IMR-90 (cell line): Measurements from ENCODE around the gene GARIN3. TPM values are rescaled to one million over a fixed set of nuclear protein-coding genes. Genes with fewer than 3 reads are reported as not detected.

Experiments used
- ATAC-seq: fragments of 200-7000 bp; cut with Tn5 transposase; 2 replicates; pipeline ENCODE4 v1.9.1; 2020; ENCODE audit warnings: low read depth, mild to moderate bottlenecking, moderate library complexity
- BruUV-seq: library from RNA; stranded (reverse); fragments of 400-500 nt; replicated peaks from 2 replicates; lab custom pipeline; 2021; lab: Mats Ljungman, UMichigan
- CTCF ChIA-PET: fragments of 300-600 bp; formaldehyde crosslinking; extraction: SDS; loops from one replicate; lab custom pipeline; 2021; ENCODE audit warnings: antibody characterized with exemption; lab: Yijun Ruan, JAX
- POLR2A ChIA-PET: fragments of 300-600 bp; sonication (Branson Sonifier 250); formaldehyde crosslinking; loops from one replicate; lab custom pipeline; 2022; ENCODE audit warnings: antibody characterized with exemption; ENCODE audit not compliant: unreplicated experiment; lab: Charles Lee
- DNase-seq: peaks from one replicate; pipeline ENCODE4 v3.0.0; 2013
- H2AFZ ChIP-seq: replicated peaks from 2 replicates; pipeline ENCODE3; 2013; ENCODE audit warnings: low read length, mild to moderate bottlenecking; ENCODE audit not compliant: poor library complexity
- H2AK5ac ChIP-seq: 2 replicates; pipeline ENCODE4 v1.6.1; 2013; ENCODE audit warnings: low read depth, low read length, inconsistent platforms
- H2AK9ac ChIP-seq: replicated peaks from 2 replicates; pipeline ENCODE3; 2013; ENCODE audit warnings: mild to moderate bottlenecking, low read depth, low read length, moderate library complexity; ENCODE audit not compliant: poor library complexity
- H2BK120ac ChIP-seq: 2 replicates; pipeline ENCODE4 v1.6.1; 2013; ENCODE audit warnings: low read depth, low read length, inconsistent platforms
- H2BK15ac ChIP-seq: 3 replicates; pipeline ENCODE4 v1.6.1; 2013; ENCODE audit warnings: low read depth, low read length, inconsistent platforms
- H2BK20ac ChIP-seq: 2 replicates; pipeline ENCODE4 v1.6.1; 2013; ENCODE audit warnings: low read depth, mild to moderate bottlenecking, inconsistent platforms, low read length, moderate library complexity
- H2BK5ac ChIP-seq: 2 replicates; pipeline ENCODE4 v1.6.1; 2013; ENCODE audit warnings: mild to moderate bottlenecking, low read depth, low read length, inconsistent platforms; ENCODE audit not compliant: poor library complexity, severe bottlenecking
- H3K14ac ChIP-seq: replicated peaks from 2 replicates; pipeline ENCODE4 v1.6.1; 2013; ENCODE audit warnings: low read depth, low read length, inconsistent platforms
- H3K18ac ChIP-seq: 2 replicates; pipeline ENCODE4 v1.6.1; 2013; ENCODE audit warnings: low read depth, low read length, control low read depth
- H3K23ac ChIP-seq: 2 replicates; pipeline ENCODE4 v1.6.1; 2013; ENCODE audit warnings: low read depth, low read length, inconsistent platforms
- H3K27ac ChIP-seq: 2 replicates; pipeline ENCODE4 v1.5.1; 2013; ENCODE audit warnings: mild to moderate bottlenecking, control low read depth, low read length; ENCODE audit not compliant: insufficient read depth
- H3K27me3 ChIP-seq: 2 replicates; pipeline ENCODE4 v1.6.1; 2013; ENCODE audit warnings: low read length; ENCODE audit not compliant: control insufficient read depth, insufficient read depth
- H3K36me3 ChIP-seq: 2 replicates; pipeline ENCODE4 v1.6.1; 2013; ENCODE audit warnings: low read length, mixed read lengths; ENCODE audit not compliant: control insufficient read depth, insufficient read depth
- H3K4ac ChIP-seq: 2 replicates; pipeline ENCODE4 v1.6.1; 2013; ENCODE audit warnings: low read depth, low read length, inconsistent platforms
- H3K4me1 ChIP-seq: 2 replicates; pipeline ENCODE4 v1.6.1; 2013; ENCODE audit warnings: low read length, mixed read lengths; ENCODE audit not compliant: control insufficient read depth, insufficient read depth
- H3K4me2 ChIP-seq: 2 replicates; pipeline ENCODE4 v1.6.1; 2013; ENCODE audit warnings: low read depth, mild to moderate bottlenecking, control low read depth, low read length, moderate library complexity
- H3K4me3 ChIP-seq: 2 replicates; pipeline ENCODE4 v1.5.1; 2013; ENCODE audit warnings: low read depth, mild to moderate bottlenecking, control low read depth, low read length, moderate library complexity; ENCODE audit not compliant: insufficient read depth
- H3K56ac ChIP-seq: 2 replicates; pipeline ENCODE4 v1.6.1; 2013; ENCODE audit warnings: low read length, inconsistent platforms; ENCODE audit not compliant: insufficient read depth; ENCODE audit errors: extremely low read depth
- H3K79me1 ChIP-seq, 2 experiments: 2 replicates each; pipeline ENCODE4 v1.6.1; 2013; ENCODE audit warnings: low read length in 2 of 2, inconsistent platforms in 1 of 2, low read depth in 1 of 2
- H3K9ac ChIP-seq: 2 replicates; pipeline ENCODE4 v1.6.1; 2013; ENCODE audit warnings: low read depth, low read length, control low read depth
- H3K9me1 ChIP-seq: 2 replicates; pipeline ENCODE4 v1.6.1; 2013; ENCODE audit warnings: low read length, inconsistent platforms; ENCODE audit not compliant: insufficient read depth
- H3K9me3 ChIP-seq: 2 replicates; pipeline ENCODE4 v1.6.1; 2013; ENCODE audit warnings: low read length; ENCODE audit not compliant: control insufficient read depth, insufficient read depth
- H4K20me1 ChIP-seq: 2 replicates; pipeline ENCODE4 v1.6.1; 2013; ENCODE audit warnings: low read length, inconsistent platforms; ENCODE audit not compliant: insufficient read depth
- H4K5ac ChIP-seq: 2 replicates; pipeline ENCODE4 v1.6.1; 2013; ENCODE audit warnings: mild to moderate bottlenecking, low read depth, low read length, control low read depth
- H4K8ac ChIP-seq, 2 experiments: 2 replicates each; pipeline ENCODE4 v1.6.1; 2013; ENCODE audit warnings: low read depth in 2 of 2, low read length in 2 of 2, control low read depth in 1 of 2, inconsistent platforms in 1 of 2
- H4K91ac ChIP-seq: 2 replicates; pipeline ENCODE4 v1.6.1; 2013; ENCODE audit warnings: low read depth, low read length, inconsistent platforms; ENCODE audit not compliant: insufficient read depth
- BHLHE40 ChIP-seq: fragments of 150-350 bp; IDR thresholded peaks from 2 replicates; pipeline ENCODE4 v1.6.1; 2016; ENCODE audit warnings: mild to moderate bottlenecking, low read depth, low read length
- CEBPB ChIP-seq: IDR thresholded peaks from 2 replicates; pipeline ENCODE4 v1.6.1; 2012; ENCODE audit warnings: low read depth, low read length, improper control_type of control experiment
- CHD1 ChIP-seq: IDR thresholded peaks from 2 replicates; pipeline ENCODE4 v1.6.1; 2012; ENCODE audit warnings: low read depth, low read length, improper control_type of control experiment
- FOS ChIP-seq: fragments of 150-350 bp; IDR thresholded peaks from 2 replicates; pipeline ENCODE4 v1.6.1; 2016; ENCODE audit warnings: low read depth, low read length
- MAFK ChIP-seq: IDR thresholded peaks from 2 replicates; pipeline ENCODE4 v1.6.1; 2012; ENCODE audit warnings: low read depth, low read length, improper control_type of control experiment
- MAZ ChIP-seq: IDR thresholded peaks from 2 replicates; pipeline ENCODE4 v1.6.1; 2012; ENCODE audit warnings: low read depth, mild to moderate bottlenecking, low read length, improper control_type of control experiment, moderate library complexity, borderline replicate concordance
- MXI1 ChIP-seq: IDR thresholded peaks from 2 replicates; pipeline ENCODE4 v1.6.1; 2012; ENCODE audit warnings: low read depth, mild to moderate bottlenecking, low read length, moderate library complexity, borderline replicate concordance
- NFE2L2 ChIP-seq: fragments of 150-350 bp; IDR thresholded peaks from 2 replicates; pipeline ENCODE4 v1.6.1; 2016; ENCODE audit warnings: low read depth, mild to moderate bottlenecking, low read length
- POLR2A ChIP-seq: IDR thresholded peaks from 2 replicates; pipeline ENCODE4 v1.6.1; 2012; ENCODE audit warnings: mild to moderate bottlenecking, low read depth, low read length
- RAD21 ChIP-seq: IDR thresholded peaks from 2 replicates; pipeline ENCODE4 v1.6.1; 2012; ENCODE audit warnings: low read length, improper control_type of control experiment
- RCOR1 ChIP-seq: IDR thresholded peaks from 2 replicates; pipeline ENCODE4 v1.6.1; 2012; ENCODE audit warnings: mild to moderate bottlenecking, low read length, improper control_type of control experiment; ENCODE audit not compliant: insufficient replicate concordance
- RFX5 ChIP-seq: IDR thresholded peaks from 2 replicates; pipeline ENCODE4 v1.8.0; 2012; ENCODE audit warnings: low read depth, mild to moderate bottlenecking, low read length, moderate library complexity
- SMC3 ChIP-seq: fragments of 150-350 bp; IDR thresholded peaks from 2 replicates; pipeline ENCODE4 v1.6.1; 2016; ENCODE audit warnings: low read depth, mild to moderate bottlenecking, antibody characterized with exemption, low read length, moderate library complexity
- WGBS, 2 experiments: methylation state at CpG; one replicate each; pipeline versions ENCODE4 v1.1.5 to v1.1.7; 2013; ENCODE audit warnings: missing lambda C conversion rate in 2 of 2; ENCODE audit not compliant: insufficient read length in 1 of 2; ENCODE audit errors: extremely low coverage in 2 of 2; 5-methylcytosine and 5-hydroxymethylcytosine counted together
- dilution Hi-C: fragments of 300-500 bp; cut with HindIII; formaldehyde crosslinking; loops from one replicate; pipeline ENCODE4 v1.14.3; 2018; ENCODE audit warnings: low sequenced_read_pairs; ENCODE audit not compliant: unreplicated experiment
- in situ Hi-C: fragments of 300-500 bp; cut with MboI; formaldehyde crosslinking; loops from 3 replicates; pipeline ENCODE4 v1.14.3; 2019; ENCODE audit warnings: low sequenced_read_pairs, inconsistent platforms, mixed read lengths
- intact Hi-C: fragments of 100-400 bp; cut with micrococcal nuclease; formaldehyde crosslinking; loops from 2 replicates; pipeline ENCODE4 v1.10.0; 2022
- polyA plus RNA-seq, 3 experiments: library from polyadenylated mRNA; depleted of rRNA; stranded (reverse); fragments of >200 nt; gene quantifications; 2 replicates each; pipeline ENCODE4 v1.2.3, GENCODE V29; 2012; ENCODE audit warnings: low replicate concordance in 1 of 3
- total RNA-seq: library from RNA; depleted of rRNA; stranded (reverse); fragments of >200 nt; gene quantifications from 2 replicates; pipeline ENCODE4 v1.2.3, GENCODE V29; 2012
- TF ChIP-seq, protein P1 (sequence below): fragments of 150-350 bp; IDR thresholded peaks from 2 replicates; pipeline ENCODE4 v1.6.1; 2017; ENCODE audit warnings: mild to moderate bottlenecking, antibody characterized with exemption, low read length, low read depth

The GARIN3 gene
- total and polyA plus RNA-seq, 2 of the 4 experiments (the other 2 are of a cell fraction): not detected

DNA sequence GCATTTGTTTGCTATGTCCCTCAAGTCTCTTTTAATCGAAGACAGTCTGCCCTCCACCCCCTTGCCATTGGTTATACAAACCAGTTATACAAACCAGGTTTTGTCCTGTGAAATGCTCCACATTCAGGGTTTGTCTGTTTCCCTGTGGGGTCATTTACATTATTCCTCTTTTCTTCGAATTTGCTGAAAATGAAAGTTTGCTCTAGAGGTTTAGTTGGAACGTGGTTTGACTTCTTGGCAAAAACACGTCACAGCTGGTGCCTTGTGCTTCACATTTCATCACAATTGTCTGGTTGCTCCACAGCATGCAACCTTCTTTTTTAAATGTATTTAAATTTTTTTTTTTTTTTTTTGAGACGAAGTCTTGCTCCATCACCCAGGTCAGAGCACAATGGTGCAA, 53.1 kb downstream of the GARIN3 start:
- TF ChIP-seq RAD21 (no peak), MAFK (no peak), POLR2A (no peak), SMC3 (no peak), RCOR1 (no peak), MXI1 (no peak), BHLHE40 (no peak), FOS (no peak), MAZ (no peak), CHD1 (no peak), CEBPB (no peak), NFE2L2 (no peak), RFX5 (no peak)
- TF ChIP-seq, protein P1, sequence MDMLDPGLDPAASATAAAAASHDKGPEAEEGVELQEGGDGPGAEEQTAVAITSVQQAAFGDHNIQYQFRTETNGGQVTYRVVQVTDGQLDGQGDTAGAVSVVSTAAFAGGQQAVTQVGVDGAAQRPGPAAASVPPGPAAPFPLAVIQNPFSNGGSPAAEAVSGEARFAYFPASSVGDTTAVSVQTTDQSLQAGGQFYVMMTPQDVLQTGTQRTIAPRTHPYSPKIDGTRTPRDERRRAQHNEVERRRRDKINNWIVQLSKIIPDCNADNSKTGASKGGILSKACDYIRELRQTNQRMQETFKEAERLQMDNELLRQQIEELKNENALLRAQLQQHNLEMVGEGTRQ: no peak
- Histone ChIP-seq H3K18ac (no peak overlapping the region), H3K79me1 (no peaks in the 10 kb centered on the region), H3K14ac (no peak overlapping the region), H3K9ac (no peak overlapping the region; the same call in 1 of the 2 replicates), H3K56ac (no peak overlapping the region), H3K4ac (no peak overlapping the region), H4K20me1 (no peaks in the 10 kb centered on the region), H2AK5ac (no peak overlapping the region), H3K27ac (no peak overlapping the region; the same call in 1 of the 2 replicates), H2BK15ac (no peak overlapping the region), H3K23ac (no peak overlapping the region), H3K4me3 (0 out of 2 replicates have a peak overlapping the region, but pooled peaks have one; percentile 11), H2AK9ac (no peak overlapping the region), H2BK5ac (no peak overlapping the region), H2AFZ (peak overlapping the region; percentile 40), H4K5ac (no peak overlapping the region), H3K27me3 (no peaks in the 10 kb centered on the region), H4K91ac (no peak overlapping the region), H3K9me1 (no peaks in the 10 kb centered on the region), H3K36me3 (no peaks in the 10 kb centered on the region), H3K4me1 (peaks cover 2% of the 10 kb centered on the region; the same call in 1 of the 2 replicates), H2BK20ac (no peak overlapping the region), H3K9me3 (no peaks in the 10 kb centered on the region), H2BK120ac (no peak overlapping the region), H4K8ac (no peak overlapping the region), H3K4me2 (peak overlapping the region; percentile 91)
- 38% methylated on average over 1 of the region's 5 CpGs; no CpG with 5 or more reads in 1 of the 2 experiments for WGBS, 2 experiments
- DNase-seq (peak; percentile 13), ATAC-seq (peak; percentile 14; the same call in 1 of the 2 replicates)
- ChIA-PET POLR2A (no interaction called here), CTCF (no interaction called here)
- BruUV-seq: no TSS peak
- in situ Hi-C loops (no loop called here), dilution Hi-C loops (no loop called here), intact Hi-C loops (no loop called here)
